Gastrocnemius medialis (tissue), 4 donors: Measurements from ENCODE around the gene R3HDM1. TPM values are rescaled to one million over a fixed set of nuclear protein-coding genes. Genes with fewer than 3 reads are reported as not detected.

ENCODE experiments used
- ATAC-seq, 2 donors: fragments of 150-250 bp; one replicate each; pipeline ENCODE4 v1.9.1; 2016
- DNase-seq, 2 donors: peaks; one replicate each; pipeline ENCODE4 v3.0.0-alpha.2; 2019
- H3K27ac ChIP-seq, 4 donors: fragments of 200-600 bp; sonication (generic); 1 replicate in 1 of 4; 2 replicates in 3 of 4; pipeline ENCODE4 v1.5.1; 2016 to 2018; ENCODE audit warnings: mild to moderate bottlenecking in 2 of 4, moderate library complexity in 1 of 4
- H3K27me3 ChIP-seq, 3 donors: fragments of 200-600 bp; sonication (generic) in 2 of 3; 1 replicate in 1 of 3; 2 replicates in 2 of 3; pipeline versions ENCODE4 v1.5.1 to v1.6.0; 2016 to 2019; ENCODE audit warnings: mild to moderate bottlenecking in 1 of 3, moderate library complexity in 1 of 3
- H3K36me3 ChIP-seq, 2 donors: fragments of 200-600 bp; sonication (generic) in 1 of 2; one replicate each; pipeline ENCODE4 v1.5.1; 2017 to 2018
- H3K4me1 ChIP-seq, 2 donors: fragments of 200-600 bp; sonication (generic) in 1 of 2; one replicate each; pipeline ENCODE4 v1.5.1; 2016 to 2017; ENCODE audit warnings: mild to moderate bottlenecking in 2 of 2
- H3K4me3 ChIP-seq, 4 donors: fragments of 200-600 bp; sonication (generic) in 3 of 4; 1 replicate in 1 of 4; 2 replicates in 3 of 4; pipeline ENCODE4 v1.5.1; 2016 to 2019; ENCODE audit warnings: mild to moderate bottlenecking in 2 of 4
- H3K9me3 ChIP-seq, 3 donors: fragments of 200-600 bp; sonication (generic) in 2 of 3; 1 replicate in 1 of 3; 2 replicates in 2 of 3; pipeline ENCODE4 v1.5.1; 2016 to 2019
- CTCF ChIP-seq, 5 experiments: fragments of 450-650 bp in 3 of 5; fragments of 200-600 bp in 2 of 5; sonication (generic) in 2 of 5; IDR thresholded peaks in 4 of 5; conservative IDR thresholded peaks in 1 of 5; 1 replicate in 4 of 5; 2 replicates in 1 of 5; pipeline ENCODE4 v1.5.1; 2016 to 2019; ENCODE audit warnings: antibody characterized with exemption in 5 of 5, mild to moderate bottlenecking in 3 of 5, moderate library complexity in 3 of 5
- POLR2A ChIP-seq, 2 donors: fragments of 450-650 bp; IDR thresholded peaks; one replicate each; pipeline ENCODE4 v1.6.1; 2017; ENCODE audit warnings: antibody characterized with exemption in 2 of 2, mild to moderate bottlenecking in 2 of 2, moderate library complexity in 2 of 2
- in situ Hi-C, 4 donors: fragments of 200-750 bp; cut with MboI; loops; one replicate each; pipeline versions ENCODE4 v1.15.0 to v1.8.0; 2017; ENCODE audit warnings: low sequenced_read_pairs in 4 of 4
- intact Hi-C: fragments of 100-400 bp; cut with DNase I; formaldehyde crosslinking; loops from one replicate; pipeline ENCODE4 v1.15.1; 2023; ENCODE audit warnings: low total_unique reads
- total RNA-seq, 4 donors: library from RNA; depleted of rRNA; stranded (reverse); fragments of >200 nt; gene quantifications; one replicate each; pipeline versions ENCODE4 v1.1.0 to v1.2.3, GENCODE V29; 2016

Gene R3HDM1
- total RNA-seq, 4 donors from 2014 or later = 13.5 to 35.7 (median 19.1) TPM

- Histone ChIP-seq H3K27me3 (no peaks in the 10 kb centered on the region), H3K36me3 (peaks cover 4 to 93% of the 10 kb centered on the region in 2 donors), H3K27ac (no peak overlapping the region), H3K9me3 (no peaks in the 10 kb centered on the region), H3K4me3 (no peak overlapping the region), H3K4me1 (no peaks in the 10 kb centered on the region)
- intact Hi-C loops = no loop called here
- TF ChIP-seq POLR2A (IDR thresholded peaks at IDR 0.05) = no peak
- no peak for TF ChIP-seq CTCF (IDR thresholded peaks at IDR 0.05 in 4 of 5, conservative IDR thresholded peaks at IDR 0.05 in 1 of 5)
- in situ Hi-C loops = no loop called here
- no peak for ATAC-seq
- no peak for DNase-seq
Observed at GRCh38 chr2:135755573-135755972, 224.3 kb downstream of the R3HDM1 start.

- Histone ChIP-seq H3K9me3 (no peaks in the 10 kb centered on the region), H3K27ac (no peak overlapping the region), H3K4me1 (no peaks in the 10 kb centered on the region), H3K4me3 (no peak overlapping the region), H3K36me3 (peaks cover 4 to 97% of the 10 kb centered on the region in 2 donors), H3K27me3 (no peaks in the 10 kb centered on the region)
- intact Hi-C loops = no loop called here
- no peak for ATAC-seq
- no peak for TF ChIP-seq CTCF (IDR thresholded peaks at IDR 0.05 in 4 of 5, conservative IDR thresholded peaks at IDR 0.05 in 1 of 5)
- no peak for TF ChIP-seq POLR2A (IDR thresholded peaks at IDR 0.05)
- no peak for DNase-seq
- in situ Hi-C loops = no loop called here
Observed at GRCh38 chr2:135756692-135757091, 225.4 kb downstream of the R3HDM1 start.

- Histone ChIP-seq H3K36me3 (peaks cover under 1 to 96% of the 10 kb centered on the region in 2 donors), H3K27me3 (no peaks in the 10 kb centered on the region), H3K27ac (no peak overlapping the region), H3K9me3 (no peaks in the 10 kb centered on the region), H3K4me1 (no peaks in the 10 kb centered on the region), H3K4me3 (no peak overlapping the region)
- ATAC-seq = no peak
- no peak for TF ChIP-seq POLR2A (IDR thresholded peaks at IDR 0.05)
- no peak for TF ChIP-seq CTCF (IDR thresholded peaks at IDR 0.05 in 4 of 5, conservative IDR thresholded peaks at IDR 0.05 in 1 of 5)
- no peak for DNase-seq
- intact Hi-C loops = no loop called here
- in situ Hi-C loops = no loop called here
Observed at GRCh38 chr2:135762022-135762421, 230.7 kb downstream of the R3HDM1 start.

- in situ Hi-C loops = no loop called here
- intact Hi-C loops = no loop called here
- ATAC-seq = no peak
- Histone ChIP-seq H3K27ac (no peak overlapping the region), H3K4me1 (no peaks in the 10 kb centered on the region), H3K36me3 (peaks cover 0 to 96% of the 10 kb centered on the region in 2 donors), H3K27me3 (no peaks in the 10 kb centered on the region), H3K9me3 (no peaks in the 10 kb centered on the region), H3K4me3 (no peak overlapping the region)
- TF ChIP-seq CTCF (IDR thresholded peaks at IDR 0.05 in 4 of 5, conservative IDR thresholded peaks at IDR 0.05 in 1 of 5) (no peak), POLR2A (IDR thresholded peaks at IDR 0.05) (no peak)
- no peak for DNase-seq
Observed at GRCh38 chr2:135762530-135762929, 231.2 kb downstream of the R3HDM1 start.

DNA sequence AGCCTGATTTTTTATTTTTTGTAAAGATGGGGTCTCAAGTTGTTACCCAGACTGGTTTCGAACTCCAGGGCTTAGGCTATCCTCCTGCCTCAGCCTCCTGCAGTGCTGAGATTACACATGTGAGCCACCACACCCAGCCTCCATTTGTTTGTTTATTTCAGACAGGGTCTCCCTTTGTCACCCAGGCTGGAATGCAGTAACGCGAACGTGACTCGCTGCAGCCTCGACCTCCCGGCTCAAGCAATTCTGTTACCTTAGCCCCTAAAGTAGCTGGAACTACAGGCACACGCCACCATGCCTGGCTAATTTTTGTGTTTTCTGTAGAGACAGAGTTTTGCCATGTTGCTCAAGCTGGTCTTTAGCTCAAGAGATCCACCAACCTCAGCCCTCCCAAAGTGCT, 237.6 kb downstream of the R3HDM1 start:
- no peak for ATAC-seq
- no peak for DNase-seq
- intact Hi-C loops (no loop called here), in situ Hi-C loops (no loop called here)
- Histone ChIP-seq H3K4me1 (no peaks in the 10 kb centered on the region), H3K36me3 (peaks cover 4 to 96% of the 10 kb centered on the region in 2 donors), H3K4me3 (no peak overlapping the region), H3K27ac (no peak overlapping the region), H3K27me3 (no peaks in the 10 kb centered on the region), H3K9me3 (no peaks in the 10 kb centered on the region)
- TF ChIP-seq CTCF (IDR thresholded peaks at IDR 0.05 in 4 of 5, conservative IDR thresholded peaks at IDR 0.05 in 1 of 5) (no peak), POLR2A (IDR thresholded peaks at IDR 0.05) (no peak)
